Ovary (tissue), 3 donors: ENCODE data around the gene TSHZ2.

Source experiments
- POLR2A ChIP-seq: fragments of 450-650 bp; IDR thresholded peaks from one replicate; pipeline ENCODE4 v1.6.1; 2017; ENCODE audit warnings: antibody characterized with exemption, mild to moderate bottlenecking, moderate library complexity
- TF ChIP-seq, protein P1 (sequence below), 3 donors: fragments of 450-650 bp in 2 of 3; fragments of 200-600 bp in 1 of 3; IDR thresholded peaks; one replicate each; pipeline versions ENCODE4 v1.5.1 to v1.8.0; 2016 to 2022; ENCODE audit warnings: antibody characterized with exemption in 3 of 3, mild to moderate bottlenecking in 1 of 3
- donor health status: DM: no; HTN: no; CAD: no.

DNA sequence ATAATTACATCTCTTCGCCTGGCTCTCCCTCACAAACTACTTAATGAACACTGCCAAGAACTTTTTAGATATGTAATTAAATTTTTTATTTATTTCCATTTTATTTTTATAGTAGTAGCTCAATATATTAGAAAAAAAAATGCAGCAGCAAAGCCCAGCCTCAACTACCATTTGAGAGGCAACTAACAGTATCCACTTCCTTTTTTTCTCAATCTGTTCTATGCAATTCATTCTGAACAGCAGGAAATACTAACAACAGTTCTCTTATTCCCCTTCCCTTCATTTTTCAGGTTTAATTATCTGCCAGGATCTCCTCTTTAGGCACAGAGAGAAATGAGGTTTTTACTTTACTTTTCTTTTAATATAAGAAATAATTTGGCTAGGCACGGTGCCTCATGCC, 508.8 kb downstream of the TSHZ2 start:
- TF ChIP-seq, protein P1, sequence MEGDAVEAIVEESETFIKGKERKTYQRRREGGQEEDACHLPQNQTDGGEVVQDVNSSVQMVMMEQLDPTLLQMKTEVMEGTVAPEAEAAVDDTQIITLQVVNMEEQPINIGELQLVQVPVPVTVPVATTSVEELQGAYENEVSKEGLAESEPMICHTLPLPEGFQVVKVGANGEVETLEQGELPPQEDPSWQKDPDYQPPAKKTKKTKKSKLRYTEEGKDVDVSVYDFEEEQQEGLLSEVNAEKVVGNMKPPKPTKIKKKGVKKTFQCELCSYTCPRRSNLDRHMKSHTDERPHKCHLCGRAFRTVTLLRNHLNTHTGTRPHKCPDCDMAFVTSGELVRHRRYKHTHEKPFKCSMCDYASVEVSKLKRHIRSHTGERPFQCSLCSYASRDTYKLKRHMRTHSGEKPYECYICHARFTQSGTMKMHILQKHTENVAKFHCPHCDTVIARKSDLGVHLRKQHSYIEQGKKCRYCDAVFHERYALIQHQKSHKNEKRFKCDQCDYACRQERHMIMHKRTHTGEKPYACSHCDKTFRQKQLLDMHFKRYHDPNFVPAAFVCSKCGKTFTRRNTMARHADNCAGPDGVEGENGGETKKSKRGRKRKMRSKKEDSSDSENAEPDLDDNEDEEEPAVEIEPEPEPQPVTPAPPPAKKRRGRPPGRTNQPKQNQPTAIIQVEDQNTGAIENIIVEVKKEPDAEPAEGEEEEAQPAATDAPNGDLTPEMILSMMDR (IDR thresholded peaks at IDR 0.05): no peak
- no peak for TF ChIP-seq POLR2A
